Measurements from ENCODE around the gene MT1X.

The MT1X gene

DNA sequence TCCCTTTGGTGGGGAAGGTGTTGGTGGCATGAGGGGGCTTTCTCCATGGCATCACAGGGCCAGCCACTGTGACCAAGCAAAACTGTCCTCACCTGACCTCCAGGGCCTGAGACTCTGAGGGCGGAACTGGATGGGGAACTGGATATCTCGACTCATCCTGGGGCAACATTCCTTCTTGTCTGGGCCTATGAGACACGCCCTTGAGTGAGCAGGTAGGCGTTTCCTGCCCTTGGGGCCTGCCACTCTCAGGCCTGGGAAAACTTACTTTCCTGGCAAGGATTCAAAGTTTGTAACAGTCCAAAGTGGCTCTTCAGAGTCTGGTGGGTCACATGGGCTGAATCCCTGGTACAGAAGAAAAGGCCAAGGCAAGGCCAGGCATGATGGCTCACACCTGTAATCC is 9.6 kb downstream of the MT1X start:
- DNase-seq (ENCODE audit: low read depth in 1 of 2, low spot score in 1 of 2), result peak; percentile 4 to 89
- TF ChIP-seq JUND (IDR thresholded peaks at IDR 0.05; ENCODE audit: low read depth), result no peak
- in situ Hi-C loops (cut with HindIII; ENCODE audit: low pct_unique_long_range_greater_than_20kb, low sequenced_read_pairs), result no loop called here

DNA sequence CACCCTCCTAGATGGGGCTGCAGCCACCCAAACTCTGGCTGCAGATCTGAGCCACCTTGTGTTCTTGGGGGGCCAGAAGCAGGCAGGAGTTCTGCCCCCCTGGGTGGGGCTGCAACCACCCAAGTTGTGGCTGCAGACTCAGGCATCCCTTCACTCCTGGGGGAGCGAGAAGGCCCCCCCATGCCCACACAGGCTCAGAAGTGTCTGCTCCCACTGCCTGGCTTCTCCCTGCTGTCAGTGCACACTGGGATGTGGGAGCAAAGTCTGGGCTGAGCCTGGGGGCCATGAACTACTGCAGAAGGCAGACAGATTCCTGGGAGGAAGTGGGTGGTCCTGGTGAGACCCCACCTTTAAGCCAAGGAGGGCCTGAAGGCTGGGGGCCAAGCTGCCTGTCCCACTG is 13.0 kb downstream of the MT1X start:
- TF ChIP-seq JUND (IDR thresholded peaks at IDR 0.05; ENCODE audit: low read depth), result no peak
- in situ Hi-C loops (cut with HindIII; ENCODE audit: low pct_unique_long_range_greater_than_20kb, low sequenced_read_pairs), result no loop called here
- no peak for DNase-seq (ENCODE audit: low read depth in 1 of 2, low spot score in 1 of 2)

DNA sequence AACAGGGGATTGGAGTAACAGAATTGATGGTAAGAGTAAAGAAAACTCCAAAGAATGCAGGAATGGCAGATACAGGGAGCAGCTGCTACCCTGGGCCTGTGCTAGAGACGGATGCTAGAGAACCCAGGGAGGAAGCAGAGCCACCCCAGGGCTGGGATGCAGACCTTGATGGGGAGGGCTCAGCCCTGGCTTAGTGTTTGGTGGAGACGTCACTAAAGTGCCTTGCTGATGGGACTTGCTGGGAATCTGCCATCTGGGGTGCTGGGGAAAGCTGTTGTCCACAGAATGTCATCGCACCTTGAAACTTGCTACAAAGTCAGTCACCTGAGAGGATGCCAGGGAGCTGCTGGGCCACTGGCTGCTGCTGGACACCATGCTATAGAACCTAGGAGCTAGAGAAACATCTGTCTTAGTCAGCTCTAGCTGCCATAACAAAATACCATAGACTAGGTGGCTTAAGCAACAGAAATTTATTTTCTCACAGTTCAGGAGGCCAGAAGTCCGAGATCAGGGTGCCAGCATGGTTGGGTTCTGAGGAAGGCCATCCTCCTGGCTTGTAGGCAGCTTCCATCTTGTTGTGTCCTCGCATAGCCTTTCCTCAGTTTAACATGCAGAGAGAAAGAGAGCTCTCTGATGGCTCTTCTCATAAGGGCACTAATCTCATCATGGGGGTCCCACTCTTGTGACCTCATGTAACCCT is 15.3 kb downstream of the MT1X start:
- TF ChIP-seq JUND (IDR thresholded peaks at IDR 0.05; ENCODE audit: low read depth), result no peak
- in situ Hi-C loops (cut with HindIII; ENCODE audit: low pct_unique_long_range_greater_than_20kb, low sequenced_read_pairs), result no loop called here
- DNase-seq (ENCODE audit: low read depth in 1 of 2, low spot score in 1 of 2), result no peak

DNA sequence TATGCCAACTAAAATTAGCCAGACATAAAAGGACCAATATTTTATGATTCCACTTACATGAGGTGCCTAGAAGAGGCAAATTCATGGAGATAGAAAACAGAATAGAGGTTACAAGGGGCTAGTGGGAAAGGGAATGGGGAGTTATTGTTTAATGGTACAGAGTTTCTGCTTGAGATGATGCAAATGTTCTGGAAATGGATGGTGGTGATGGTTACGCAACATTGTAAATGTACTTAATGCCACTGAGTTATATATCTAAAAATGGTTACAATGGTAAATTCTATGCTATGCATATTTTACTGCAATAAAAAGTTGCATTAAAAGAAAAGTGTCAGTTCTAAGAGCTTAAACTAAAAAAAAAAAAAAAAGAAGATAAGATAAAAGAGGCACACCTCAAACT is 17.9 kb downstream of the MT1X start:
- no peak for TF ChIP-seq JUND (IDR thresholded peaks at IDR 0.05; ENCODE audit: low read depth)
- DNase-seq (ENCODE audit: low read depth in 1 of 2, low spot score in 1 of 2), result no peak
- in situ Hi-C loops (cut with HindIII; ENCODE audit: low pct_unique_long_range_greater_than_20kb, low sequenced_read_pairs), result no loop called here

- in situ Hi-C loops (cut with HindIII; ENCODE audit: low pct_unique_long_range_greater_than_20kb, low sequenced_read_pairs), result no loop called here
- no peak for TF ChIP-seq JUND (IDR thresholded peaks at IDR 0.05; ENCODE audit: low read depth)
- DNase-seq (ENCODE audit: low read depth in 1 of 2, low spot score in 1 of 2), result no peak
Observed at GRCh38 chr16:56700631-56701030, 18.4 kb downstream of the MT1X start.

DNA sequence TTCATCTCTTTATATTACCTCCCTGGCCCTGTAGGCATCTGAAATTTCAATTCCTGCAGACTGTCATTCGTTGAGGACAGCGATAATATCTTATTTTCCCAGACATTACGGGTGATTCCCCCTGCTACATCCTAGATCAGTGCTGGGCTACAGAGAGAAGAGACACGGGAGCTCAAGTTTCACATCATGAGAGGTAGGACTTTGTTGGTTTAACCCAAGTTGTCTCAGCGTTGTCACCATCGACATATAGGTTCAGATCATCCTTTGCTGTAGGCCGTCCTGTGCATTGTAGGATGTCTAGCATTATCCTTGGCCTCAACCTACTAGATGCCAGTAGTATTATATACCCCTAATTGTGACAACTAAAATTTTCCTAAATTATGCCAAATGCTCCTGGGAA is 19.3 kb downstream of the MT1X start:
- no peak for DNase-seq (ENCODE audit: low read depth in 1 of 2, low spot score in 1 of 2)
- in situ Hi-C loops (cut with HindIII; ENCODE audit: low pct_unique_long_range_greater_than_20kb, low sequenced_read_pairs), result no loop called here

DNA sequence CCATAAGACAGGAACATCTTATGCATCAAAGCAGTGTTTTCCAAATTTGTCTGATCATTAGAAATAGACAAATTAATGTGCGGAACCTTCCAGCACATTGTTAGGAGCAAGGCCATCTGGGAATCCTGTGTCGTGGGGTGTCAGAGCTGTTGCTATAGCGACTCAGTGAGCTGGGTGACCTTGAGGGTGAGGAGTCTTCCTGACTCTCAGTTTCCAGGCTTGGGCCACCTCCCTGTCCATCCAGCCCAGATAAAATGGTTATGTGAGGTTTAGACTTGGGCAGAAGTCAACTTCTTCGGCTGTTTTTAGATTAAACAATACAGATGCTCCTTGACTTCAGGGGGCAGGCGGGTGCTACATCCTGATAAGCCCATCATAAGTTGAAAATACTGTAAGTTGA is 20.6 kb downstream of the MT1X start:
- TF ChIP-seq JUND (IDR thresholded peaks at IDR 0.05; ENCODE audit: low read depth), result no peak
- in situ Hi-C loops (cut with HindIII; ENCODE audit: low pct_unique_long_range_greater_than_20kb, low sequenced_read_pairs), result no loop called here
- DNase-seq (ENCODE audit: low read depth in 1 of 2, low spot score in 1 of 2), result no peak

More for the DNA sequence above, 19.3 kb downstream of the MT1X start:
- no peak for TF ChIP-seq JUND (IDR thresholded peaks at IDR 0.05; ENCODE audit: low read depth)

- DNase-seq (ENCODE audit: low read depth in 1 of 2, low spot score in 1 of 2), result no peak
- in situ Hi-C loops (cut with HindIII; ENCODE audit: low pct_unique_long_range_greater_than_20kb, low sequenced_read_pairs), result no loop called here
- TF ChIP-seq JUND (IDR thresholded peaks at IDR 0.05; ENCODE audit: low read depth), result no peak
Observed at GRCh38 chr16:56708525-56709442, 26.5 kb downstream of the MT1X start.

- in situ Hi-C loops (cut with HindIII; ENCODE audit: low pct_unique_long_range_greater_than_20kb, low sequenced_read_pairs), result no loop called here
Observed at GRCh38 chr16:56709443-56710040, 27.3 kb downstream of the MT1X start.

GRCh38 chr16:56710181-56710737 is 28.0 kb downstream of the MT1X start:
- no peak for DNase-seq (ENCODE audit: low read depth in 1 of 2, low spot score in 1 of 2)
- in situ Hi-C loops (cut with HindIII; ENCODE audit: low pct_unique_long_range_greater_than_20kb, low sequenced_read_pairs), result no loop called here
- TF ChIP-seq JUND (IDR thresholded peaks at IDR 0.05; ENCODE audit: low read depth), result no peak

More at GRCh38 chr16:56709443-56710040, 27.3 kb downstream of the MT1X start:
- no peak for TF ChIP-seq JUND (IDR thresholded peaks at IDR 0.05; ENCODE audit: low read depth)
- no peak for DNase-seq (ENCODE audit: low read depth in 1 of 2, low spot score in 1 of 2)

- DNase-seq (ENCODE audit: low read depth in 1 of 2, low spot score in 1 of 2), result no peak
- no peak for TF ChIP-seq JUND (IDR thresholded peaks at IDR 0.05; ENCODE audit: low read depth)
- in situ Hi-C loops (cut with HindIII; ENCODE audit: low pct_unique_long_range_greater_than_20kb, low sequenced_read_pairs), result no loop called here
Observed at GRCh38 chr16:56711862-56712261, 29.6 kb downstream of the MT1X start.

DNA sequence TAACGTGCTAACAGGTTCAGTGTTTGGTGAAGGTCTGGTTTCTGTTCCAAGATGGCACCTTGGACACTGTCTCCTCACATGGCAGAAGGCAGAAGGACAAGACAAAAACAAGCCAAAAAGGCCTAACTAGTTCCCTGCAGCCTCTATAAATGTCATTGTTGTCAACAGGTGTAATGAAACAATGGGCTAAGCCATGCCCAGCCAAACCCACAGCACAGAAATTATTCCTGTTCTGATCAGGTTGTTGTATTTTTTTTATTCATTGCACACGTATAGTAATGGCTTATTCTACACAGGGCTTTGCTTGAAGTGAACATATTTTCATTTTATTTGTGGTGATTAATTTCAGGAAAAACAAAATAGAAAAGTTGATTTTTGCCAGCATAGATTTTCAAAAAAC is 31.5 kb downstream of the MT1X start:
- in situ Hi-C loops (cut with HindIII; ENCODE audit: low pct_unique_long_range_greater_than_20kb, low sequenced_read_pairs), result no loop called here
- no peak for DNase-seq (ENCODE audit: low read depth in 1 of 2, low spot score in 1 of 2)
- no peak for TF ChIP-seq JUND (IDR thresholded peaks at IDR 0.05; ENCODE audit: low read depth)

All from T47D (cell line).